Measurements from ENCODE around the gene SYT17.
A peak's percentile ranks its signal among the peaks of the same experiment; 100 is the strongest.

SYT17 gene, protein sequence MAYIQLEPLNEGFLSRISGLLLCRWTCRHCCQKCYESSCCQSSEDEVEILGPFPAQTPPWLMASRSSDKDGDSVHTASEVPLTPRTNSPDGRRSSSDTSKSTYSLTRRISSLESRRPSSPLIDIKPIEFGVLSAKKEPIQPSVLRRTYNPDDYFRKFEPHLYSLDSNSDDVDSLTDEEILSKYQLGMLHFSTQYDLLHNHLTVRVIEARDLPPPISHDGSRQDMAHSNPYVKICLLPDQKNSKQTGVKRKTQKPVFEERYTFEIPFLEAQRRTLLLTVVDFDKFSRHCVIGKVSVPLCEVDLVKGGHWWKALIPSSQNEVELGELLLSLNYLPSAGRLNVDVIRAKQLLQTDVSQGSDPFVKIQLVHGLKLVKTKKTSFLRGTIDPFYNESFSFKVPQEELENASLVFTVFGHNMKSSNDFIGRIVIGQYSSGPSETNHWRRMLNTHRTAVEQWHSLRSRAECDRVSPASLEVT

DNA sequence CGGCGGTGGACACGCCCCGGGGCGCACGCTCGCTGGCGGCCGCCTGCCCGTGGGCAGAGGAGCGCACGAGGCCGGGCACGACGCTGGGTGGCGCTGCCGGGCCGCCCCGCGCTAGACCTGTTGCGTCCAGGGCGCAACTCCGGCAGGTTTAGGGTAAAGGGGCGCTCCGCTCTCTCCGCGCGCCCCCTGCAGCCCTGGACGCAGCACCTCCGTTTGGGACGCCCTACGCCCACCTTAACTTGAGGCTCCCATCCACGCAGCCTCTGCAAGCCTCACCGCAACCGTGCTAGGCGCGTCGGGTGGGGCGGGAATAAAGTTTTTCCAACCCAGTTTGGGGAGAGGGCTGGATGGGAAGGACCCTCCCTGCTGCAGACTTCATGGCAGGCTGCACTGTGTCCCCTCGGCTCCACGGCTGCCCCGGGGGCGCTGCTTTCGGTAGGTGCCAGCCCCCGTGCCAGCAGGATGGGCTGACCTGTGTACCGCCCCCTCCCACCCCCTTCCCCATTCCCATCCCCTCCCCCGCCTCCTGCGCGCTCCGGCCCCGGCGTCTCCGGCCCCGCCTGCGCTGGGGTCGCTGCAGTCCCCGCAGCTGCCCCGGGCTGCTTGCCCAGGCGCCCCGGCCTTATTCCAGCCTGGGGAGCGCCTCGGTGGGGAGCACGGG lies at the start of gene SYT17:
Gene SYT17 (plus strand): TSS at position 531 of the 661 bp plus-strand sequence. CDS start 407 bp downstream, outside the sequence.
- DNase-seq, result peak; percentile 16

DNA sequence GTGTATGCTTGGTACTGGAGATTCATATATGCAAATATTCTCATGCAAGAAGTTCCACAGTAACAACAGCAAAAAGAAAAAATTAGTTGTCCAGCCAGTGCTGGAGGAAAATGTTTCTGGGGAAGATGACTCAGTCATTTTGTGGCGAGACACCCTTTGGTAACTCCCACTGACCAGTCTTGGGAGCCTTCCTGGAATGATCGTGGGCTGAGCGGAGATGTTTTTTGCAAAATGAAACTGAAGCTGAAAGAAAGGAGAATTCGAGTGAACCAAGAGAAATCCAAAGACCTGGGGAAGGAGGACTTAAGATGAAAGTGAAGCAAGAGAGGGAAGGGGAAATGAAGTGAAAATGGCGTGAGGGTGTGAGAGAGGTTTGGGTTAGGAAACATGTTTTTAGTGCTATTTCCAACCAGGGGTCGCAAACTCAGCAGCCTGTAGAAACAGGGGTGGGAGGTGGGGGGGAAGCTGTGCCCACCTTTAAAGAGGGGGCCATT lies 49.1 kb upstream of the SYT17 start:
- DNase-seq, result no peak

DNA sequence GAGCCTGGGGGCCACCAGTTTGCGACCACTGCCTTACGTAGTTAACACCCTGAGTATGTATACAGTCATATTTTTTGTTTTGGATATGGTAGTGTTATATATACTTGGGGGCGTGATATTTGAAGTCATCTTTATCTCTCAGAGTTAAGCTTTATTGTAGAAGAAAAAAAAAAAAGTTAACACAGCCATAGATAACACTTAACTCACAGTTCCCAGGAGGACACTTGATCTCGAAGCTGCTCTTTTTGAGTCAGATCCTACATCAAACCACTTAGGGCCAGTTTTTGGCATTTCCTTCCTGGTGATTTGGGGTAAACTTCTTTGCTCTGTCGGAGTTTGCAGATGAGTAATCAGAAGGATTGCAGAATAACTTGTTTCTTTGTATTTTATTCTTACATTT lies 48.5 kb upstream of the SYT17 start:
- DNase-seq, result no peak

DNA sequence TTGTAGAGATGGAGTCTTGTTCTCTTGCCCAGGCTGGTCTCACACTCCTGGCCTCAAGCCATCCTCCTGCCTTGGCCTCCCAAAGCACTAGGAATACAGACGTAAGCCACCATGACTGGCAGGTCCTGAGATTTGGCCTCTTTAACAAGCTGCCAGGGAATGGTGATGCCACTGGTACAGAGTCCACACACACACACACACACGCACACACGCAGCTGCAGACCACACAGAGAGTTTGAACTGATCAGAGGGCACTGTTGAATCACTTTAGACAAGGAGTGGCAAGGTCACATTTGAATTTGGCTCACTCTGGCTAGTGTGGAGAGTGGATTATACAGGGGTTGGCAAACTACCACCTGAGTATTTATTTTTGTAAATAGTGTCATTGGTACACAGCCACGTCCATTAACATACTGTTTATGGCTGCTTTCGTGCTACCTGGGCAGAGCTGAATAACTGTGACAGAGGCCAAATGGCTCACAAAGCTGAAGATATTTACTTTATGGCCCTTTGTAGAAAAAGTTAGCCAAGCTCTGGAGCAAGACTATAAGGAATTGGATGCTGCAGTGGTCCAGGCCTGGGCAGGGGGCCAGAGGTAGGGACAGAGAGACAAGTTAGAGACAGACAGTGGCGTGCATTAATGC lies 44.4 kb upstream of the SYT17 start:
- no peak for DNase-seq

DNA sequence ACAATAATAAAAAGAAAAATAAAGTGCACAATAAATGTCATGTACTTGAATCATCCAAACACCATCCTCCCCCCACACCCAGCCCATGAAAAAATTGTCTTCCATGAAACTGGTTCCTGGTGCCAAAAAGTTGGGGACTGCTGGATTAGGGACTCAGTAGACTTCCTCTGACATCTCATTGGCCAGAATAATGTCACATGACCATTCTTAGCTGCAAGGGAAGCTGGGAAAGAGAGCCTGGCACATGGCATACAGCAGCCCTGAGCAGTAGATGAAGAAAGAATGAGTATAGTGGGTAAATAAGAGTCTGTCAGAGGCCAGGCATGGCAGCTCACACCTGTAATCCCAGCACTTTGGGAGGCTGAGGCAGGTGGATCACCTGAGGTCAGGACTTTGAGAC lies 41.7 kb upstream of the SYT17 start:
- no peak for DNase-seq

DNA sequence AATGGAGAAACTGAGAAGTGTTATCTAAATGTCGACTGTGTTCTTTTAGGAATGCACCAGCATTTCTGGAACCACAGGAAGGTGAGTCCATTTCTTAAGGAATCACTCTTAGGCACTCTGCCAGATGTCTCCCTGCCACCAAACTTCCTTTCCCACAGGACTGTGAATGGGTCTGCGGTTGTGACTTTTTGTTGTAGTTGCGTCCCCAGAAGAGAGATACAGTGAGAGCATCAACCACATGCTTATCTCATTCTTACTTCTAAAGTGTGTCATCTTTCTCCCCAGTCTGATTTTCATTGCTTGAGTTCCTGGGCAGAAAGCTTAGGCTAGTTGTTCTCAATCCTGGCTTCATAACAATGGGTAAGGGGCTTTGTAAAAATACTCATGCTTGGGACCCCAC lies 40.8 kb upstream of the SYT17 start:
- no peak for DNase-seq

DNA sequence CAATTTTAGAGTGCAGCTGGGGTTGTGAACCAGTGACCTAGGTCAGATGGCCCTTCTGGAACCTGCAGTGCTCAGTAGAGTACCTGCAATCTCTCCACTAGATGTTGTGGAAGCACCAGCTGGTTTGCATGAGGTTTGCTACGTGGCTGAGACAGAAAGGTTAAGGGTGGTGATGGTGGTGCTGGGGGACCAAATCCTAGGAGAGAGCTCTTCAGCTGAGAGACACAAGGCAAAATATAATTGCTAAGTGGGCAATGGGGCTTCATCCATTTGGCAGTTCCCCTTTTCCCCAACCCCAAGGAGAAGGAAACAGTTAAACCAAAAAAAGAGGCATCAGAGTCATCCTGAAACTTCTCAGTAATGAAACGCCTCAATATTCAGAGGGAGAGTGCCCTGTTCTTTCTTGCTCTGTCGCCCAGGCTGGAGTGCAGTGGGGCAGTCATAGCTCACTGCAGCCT lies 40.3 kb upstream of the SYT17 start:
- DNase-seq, result no peak

DNA sequence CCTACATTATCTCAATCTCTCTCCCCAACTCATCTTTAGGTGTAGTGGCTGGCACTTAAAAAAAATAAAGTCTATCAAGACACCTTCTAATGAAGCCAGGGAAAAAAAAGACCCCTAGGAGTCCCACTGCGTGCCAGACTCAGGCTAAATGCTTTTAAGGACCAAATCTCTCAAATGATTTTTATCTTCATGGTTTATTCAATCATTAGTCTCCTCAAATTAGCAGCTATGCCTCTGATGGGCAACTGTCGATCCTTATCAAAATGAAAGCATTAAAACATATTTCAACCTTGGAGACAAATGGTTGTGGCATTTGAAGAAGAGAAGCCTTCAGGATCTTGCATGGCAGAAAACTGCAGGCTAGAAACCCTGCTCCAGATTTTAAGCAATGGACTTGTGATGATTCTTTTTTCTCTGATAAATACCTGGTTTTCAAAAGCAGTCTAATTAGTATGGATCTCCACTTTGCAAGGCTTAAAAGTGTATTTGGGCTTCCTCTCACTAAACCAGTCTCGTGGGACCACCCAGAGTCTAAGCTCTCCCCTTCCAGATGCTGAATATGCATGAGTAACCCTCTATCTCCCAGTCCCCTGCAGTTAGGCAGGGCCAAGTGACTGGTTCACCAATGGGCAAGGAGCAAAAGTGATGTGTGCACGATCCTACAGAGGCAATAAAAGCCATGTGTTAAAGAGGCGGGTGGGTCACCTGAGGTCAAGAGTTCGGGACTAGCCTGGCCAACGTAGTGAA lies 39.4 kb upstream of the SYT17 start:
- DNase-seq, result no peak

DNA sequence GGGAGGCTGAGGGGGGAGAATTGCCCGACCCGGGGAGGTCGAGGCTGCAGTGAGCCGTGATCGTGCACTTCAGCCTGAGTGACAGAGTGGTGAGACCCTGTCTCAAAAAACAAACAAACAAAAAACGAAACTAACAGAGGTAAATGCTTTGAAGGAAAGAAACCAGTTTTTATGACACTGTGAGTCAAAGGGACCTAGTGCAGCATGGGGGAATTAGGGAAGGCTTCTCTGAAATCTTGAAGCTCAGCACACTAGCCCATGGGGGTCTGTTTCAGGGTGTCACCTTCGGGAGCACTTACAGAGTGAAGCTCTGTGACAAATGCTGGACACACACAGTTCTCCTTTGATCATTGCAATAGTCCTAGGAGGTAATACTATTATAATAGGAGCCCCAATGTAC lies 37.7 kb upstream of the SYT17 start:
- DNase-seq, result no peak

DNA sequence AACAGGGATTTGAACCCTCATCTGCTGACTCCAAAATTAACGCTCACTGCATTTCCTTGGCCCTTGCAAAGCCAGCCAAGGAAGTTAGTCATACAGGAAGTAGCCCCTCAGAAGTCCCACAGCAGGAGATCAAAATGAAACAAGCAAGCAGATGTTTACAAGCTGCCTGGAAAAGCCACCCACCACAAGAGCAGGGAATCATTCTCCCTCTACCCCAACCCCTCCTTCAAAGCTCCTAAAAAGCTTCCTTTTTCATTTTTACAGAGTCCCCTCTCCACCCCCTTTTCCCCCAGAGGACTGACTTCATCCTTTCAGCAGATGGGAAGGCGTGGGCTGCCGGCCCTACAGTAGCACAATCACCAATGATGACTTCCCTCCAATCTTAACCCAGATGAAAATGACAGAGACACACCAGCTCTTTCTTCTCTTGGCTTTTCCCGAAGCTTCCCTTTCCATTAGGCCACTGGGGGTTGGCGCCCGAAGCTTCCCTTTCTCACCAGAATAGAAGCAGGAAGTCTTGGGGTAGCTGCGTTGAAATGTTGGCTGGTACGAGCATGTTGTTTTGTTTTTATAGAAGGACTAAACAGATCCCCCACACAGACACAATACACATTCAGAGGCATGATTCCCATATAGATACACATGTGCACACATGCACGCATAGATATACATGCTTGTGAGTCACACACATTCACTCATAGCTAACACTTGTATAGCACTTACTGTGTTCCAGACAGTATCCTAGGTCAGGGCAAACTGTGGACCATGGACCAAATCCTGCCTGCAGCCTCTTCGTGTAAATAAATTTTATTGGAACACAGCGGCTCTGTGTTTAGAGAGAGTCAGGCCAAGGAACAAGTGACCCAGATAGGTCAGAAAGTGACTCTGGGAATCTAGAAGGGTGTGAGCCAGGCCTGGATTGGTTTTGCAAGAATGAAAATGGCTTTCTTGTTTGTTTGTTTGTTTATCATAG lies 36.9 kb upstream of the SYT17 start:
- no peak for DNase-seq

DNA sequence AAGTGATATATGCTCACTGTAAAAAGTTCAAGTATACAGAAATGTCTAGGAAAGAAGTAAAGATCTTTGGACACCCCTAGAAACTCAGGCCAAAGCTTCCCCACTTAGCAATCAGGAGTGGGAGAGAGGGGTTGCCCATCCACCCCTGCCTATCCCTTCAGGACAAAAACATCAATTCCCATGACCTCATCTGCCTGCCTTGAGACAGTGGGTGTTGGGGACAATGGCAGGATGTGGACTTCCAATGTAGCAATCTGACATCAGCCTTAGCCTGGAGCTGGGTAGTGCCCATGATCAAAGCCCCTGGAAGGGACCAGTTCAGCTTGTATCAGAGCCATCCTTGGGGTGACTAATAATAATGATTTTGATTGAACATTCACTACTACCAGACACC lies 36.2 kb upstream of the SYT17 start:
- no peak for DNase-seq

DNA sequence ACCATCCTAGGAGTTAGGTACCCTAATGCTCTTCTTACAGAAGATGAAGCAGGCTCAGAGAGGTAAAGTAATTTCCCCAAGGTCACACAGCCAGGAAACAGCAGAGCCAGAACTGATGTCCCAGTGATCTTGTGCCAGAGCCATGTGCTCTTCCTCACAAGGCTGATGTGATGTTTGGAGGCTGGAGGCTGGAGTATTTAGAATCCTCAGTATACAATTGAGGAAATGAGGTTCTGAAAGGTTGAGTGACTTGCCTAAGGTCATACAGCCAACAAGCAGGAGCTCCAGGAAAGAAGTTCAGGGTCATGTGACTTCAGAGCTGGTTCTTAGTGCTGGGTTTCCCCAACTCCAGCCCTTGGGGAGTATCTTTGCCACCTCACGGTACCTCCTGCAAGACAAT lies 35.8 kb upstream of the SYT17 start:
- DNase-seq, result no peak

DNA sequence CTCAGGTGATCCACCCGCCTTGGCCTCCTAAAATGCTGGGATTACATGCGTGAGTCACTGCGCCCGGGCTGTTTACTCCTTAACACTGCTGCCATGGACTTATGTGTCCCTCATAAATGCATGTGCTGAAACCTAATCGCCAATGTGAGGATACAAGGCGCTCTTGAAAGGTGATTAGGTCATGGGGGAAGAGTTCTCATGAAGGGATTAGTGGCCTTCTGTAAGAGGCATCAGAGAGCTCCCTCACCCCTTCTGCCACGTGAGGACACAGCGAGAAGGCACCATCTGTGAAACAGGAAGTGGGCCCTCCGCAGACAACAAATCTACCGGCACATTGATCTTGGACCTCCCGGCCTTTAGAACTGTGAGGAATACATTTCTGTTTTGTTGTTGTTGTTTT lies 35.1 kb upstream of the SYT17 start:
- no peak for DNase-seq

DNA sequence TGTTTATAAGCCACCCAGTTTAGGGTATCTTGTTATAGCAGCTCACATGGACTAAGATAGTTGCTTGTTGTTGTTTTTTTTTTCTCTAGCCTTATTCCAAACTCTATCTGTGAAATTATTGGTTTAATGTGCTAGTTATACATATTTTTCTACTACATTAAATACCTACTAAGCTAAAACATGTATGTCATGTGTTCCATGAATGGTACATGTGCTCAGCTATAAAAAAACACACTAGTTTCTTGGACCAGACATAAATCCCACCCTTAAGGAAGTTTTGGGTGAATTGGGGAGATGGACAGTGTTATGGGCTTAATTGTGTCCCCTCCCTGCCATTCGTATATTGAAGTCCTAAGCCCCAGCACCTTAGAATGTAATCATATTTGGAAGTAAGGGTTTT lies 34.4 kb upstream of the SYT17 start:
- no peak for DNase-seq

DNA sequence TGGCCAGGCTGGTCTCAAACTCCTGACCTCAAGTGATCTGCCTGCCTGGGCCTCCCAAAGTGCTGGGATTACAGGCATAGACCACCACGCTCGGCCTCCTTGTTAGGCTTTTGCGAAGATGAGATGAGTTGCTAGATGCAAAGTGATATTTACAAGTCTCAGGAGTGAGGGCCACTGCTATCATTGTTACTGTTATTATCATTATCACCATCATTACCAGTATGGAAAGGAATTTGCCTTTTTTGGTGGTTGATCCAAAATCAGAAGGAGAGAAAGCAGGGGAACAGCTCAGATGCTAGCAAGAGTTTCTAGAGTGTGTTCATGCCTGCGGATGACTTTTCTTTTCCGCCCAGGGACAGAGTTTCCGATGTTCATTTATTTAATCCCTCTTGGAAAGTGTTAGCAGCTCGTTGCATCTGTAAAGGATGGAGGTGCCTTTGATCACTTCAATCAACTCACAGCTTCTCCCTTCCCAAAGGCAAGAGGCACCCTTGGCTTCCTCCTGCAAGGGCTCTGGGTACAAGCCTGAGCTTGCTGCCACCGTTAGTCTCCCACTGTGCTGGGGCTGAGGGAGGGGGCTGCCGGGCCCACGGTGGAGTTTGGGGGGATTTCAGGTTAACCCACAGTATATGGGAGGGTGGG lies 32.7 kb upstream of the SYT17 start:
- DNase-seq, result no peak

DNA sequence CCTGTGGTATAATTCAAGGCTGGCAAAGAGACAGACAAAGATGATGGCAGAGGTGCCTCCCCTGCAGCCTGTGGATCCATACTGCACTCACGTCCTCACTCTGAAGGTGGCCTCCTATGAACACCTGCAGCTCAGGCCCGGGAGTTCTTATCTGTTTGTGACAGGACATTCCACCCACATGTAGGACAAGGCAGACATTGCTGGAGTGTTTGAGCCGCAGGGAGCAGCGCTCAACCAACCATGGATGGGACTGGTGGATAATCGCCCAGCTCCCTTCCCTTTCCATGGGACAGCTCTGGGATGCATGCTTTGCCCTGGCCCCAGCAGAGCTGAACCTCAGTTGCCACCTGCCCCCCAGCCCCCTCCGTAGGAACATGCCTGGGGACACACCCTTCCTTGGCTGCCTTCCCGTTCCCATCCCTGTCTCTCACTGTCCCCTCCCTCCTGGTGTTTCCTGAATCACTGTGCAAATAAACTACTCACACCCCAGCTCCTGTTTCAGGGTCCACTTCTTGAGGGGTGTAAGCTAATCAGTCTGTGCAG lies 32.1 kb upstream of the SYT17 start:
- DNase-seq, result no peak

DNA sequence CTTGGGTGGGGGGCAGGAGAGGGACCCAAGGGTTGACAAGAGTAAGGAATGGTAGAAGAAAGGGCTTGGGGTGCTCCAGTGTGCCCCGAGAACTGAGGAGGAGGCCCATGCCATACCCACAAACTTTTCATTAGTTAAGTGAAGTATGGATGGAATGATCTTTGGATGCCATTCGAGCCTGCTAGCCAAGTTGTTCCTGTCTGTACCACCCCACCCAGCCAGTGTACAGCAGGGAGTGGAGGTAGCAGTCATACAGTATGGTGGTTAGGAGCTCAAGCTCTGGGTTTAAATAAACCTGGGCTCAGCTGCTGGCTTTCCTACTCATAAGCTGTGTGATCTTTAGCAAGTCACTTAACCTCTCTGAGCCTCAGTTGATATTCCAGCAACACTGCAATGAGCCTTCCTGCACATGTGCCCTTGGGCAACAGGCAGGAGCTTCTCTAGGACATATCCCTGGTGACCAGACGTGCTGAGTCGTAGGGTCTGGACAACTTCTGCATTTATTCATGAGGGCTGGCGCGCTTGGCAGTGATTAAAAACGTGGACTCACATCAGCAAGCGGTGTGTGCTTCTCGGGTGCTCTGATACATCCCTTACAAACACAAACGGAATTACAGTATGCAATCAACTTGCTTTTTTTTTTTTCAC lies 31.4 kb upstream of the SYT17 start:
- no peak for DNase-seq

DNA sequence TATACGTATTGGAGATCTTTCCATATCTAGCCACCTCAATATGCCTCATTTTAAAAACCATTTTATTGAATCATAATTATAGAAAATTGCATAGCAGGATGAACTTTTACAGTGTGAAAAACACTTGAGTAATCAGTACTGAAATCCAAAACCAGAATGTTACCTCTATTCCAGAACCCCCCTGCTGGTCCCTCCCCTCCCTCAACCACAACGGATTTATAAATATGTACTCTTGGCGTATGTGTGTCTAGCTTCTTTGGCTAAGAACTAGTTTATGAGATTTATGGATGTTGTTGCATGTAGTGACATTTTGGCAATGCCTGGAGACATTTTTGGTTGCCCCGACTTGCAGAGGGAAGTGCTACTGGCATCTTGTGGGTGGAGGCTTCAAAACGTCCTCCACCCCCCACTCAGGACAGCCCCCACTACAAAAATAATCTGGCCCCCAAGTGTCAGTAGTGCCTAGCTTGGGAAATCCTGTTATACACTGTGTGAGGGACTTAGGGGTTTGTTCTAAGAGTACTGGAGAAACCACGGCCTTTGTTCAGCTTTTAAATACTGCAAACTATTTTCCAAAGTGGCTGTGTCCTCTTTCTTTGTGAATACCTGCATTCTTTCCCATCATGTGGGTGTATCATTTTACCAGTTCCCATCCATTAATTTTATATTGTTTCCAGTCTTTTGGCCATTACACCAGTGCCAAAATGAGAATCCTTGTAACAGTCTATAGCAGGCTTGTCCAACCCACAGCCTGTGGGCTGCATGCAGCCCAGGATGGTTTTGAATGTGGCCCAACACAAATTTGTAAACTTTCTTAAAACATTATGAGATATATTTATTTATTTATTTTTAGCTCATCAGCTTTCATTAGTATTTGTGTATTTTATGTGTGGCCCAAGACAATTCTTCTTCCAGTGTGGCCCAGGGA lies 30.6 kb upstream of the SYT17 start:
- DNase-seq, result no peak

DNA sequence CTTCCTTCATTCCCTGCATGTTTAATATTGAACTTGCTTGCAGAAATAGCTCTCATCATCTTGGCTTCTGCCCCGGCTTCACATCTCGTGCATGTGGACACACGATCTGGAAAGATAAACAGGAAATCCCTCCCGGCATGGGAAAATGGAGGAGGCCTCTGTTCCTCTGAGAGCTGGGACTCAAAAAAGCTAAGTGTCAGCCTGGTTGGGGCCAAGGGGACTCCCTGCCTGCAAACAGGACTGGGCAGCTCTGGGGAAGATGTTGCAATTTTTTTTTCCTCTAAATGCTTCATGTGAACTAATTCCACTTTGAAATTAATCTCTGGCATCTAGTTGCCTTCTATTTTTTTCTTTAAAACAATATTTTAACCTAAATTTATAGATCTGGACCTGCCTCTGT lies 29.4 kb upstream of the SYT17 start:
- DNase-seq, result no peak

All from CD4-positive, alpha-beta T cell treated with Interleukin-12 subunit alpha and Interleukin-12 subunit beta, for 1 hour (primary cell).